HCT116 (cell line): Measurements from ENCODE around the gene CC2D1B.

Experiments used
- CEBPB ChIP-seq: IDR thresholded peaks from 2 replicates; pipeline ENCODE4 v1.6.1; 2012; ENCODE audit warnings: low read depth
- EZH2 ChIP-seq: fragments of 200-600 bp; sonication (generic); IDR thresholded peaks from 2 replicates; pipeline ENCODE4 v1.6.1; 2017; ENCODE audit warnings: antibody characterized with exemption, mixed run types
- EZH2phosphoT487 ChIP-seq: fragments of 200-600 bp; IDR thresholded peaks from 2 replicates; pipeline ENCODE4 v1.6.1; 2018; ENCODE audit warnings: antibody characterized with exemption, borderline replicate concordance
- JUND ChIP-seq: IDR thresholded peaks from 2 replicates; pipeline ENCODE4 v1.6.1; 2012
- POLR2A ChIP-seq: IDR thresholded peaks from 2 replicates; pipeline ENCODE4 v1.7.0; 2011; ENCODE audit warnings: borderline replicate concordance; ENCODE audit not compliant: insufficient read depth, insufficient read length; ENCODE audit errors: extremely low read depth
- POLR2AphosphoS5 ChIP-seq: IDR thresholded peaks from 2 replicates; pipeline ENCODE4 v1.6.1; 2011; ENCODE audit warnings: mild to moderate bottlenecking, low read depth, low read length, moderate library complexity
- SP1 ChIP-seq: IDR thresholded peaks from 2 replicates; pipeline ENCODE4 v1.6.1; 2012; ENCODE audit warnings: low read depth
- YY1 ChIP-seq: IDR thresholded peaks from 2 replicates; pipeline ENCODE4 v1.6.1; 2011; ENCODE audit warnings: low read length, low read depth, moderate library complexity, mild to moderate bottlenecking; ENCODE audit not compliant: insufficient replicate concordance; ENCODE audit errors: extremely low read depth
- ZNF274 ChIP-seq: fragments of 200-500 bp; sonication (Bioruptor generic); IDR thresholded peaks from 2 replicates; pipeline ENCODE4 v1.6.1; 2014; ENCODE audit warnings: mild to moderate bottlenecking, low read depth, low read length, inconsistent platforms
- TF ChIP-seq, protein P1 (sequence below), 3 experiments: fragments of 200-600 bp in 1 of 3; sonication (generic) in 1 of 3; IDR thresholded peaks in 2 of 3; conservative IDR thresholded peaks in 1 of 3; 2 replicates each; pipeline ENCODE4 v1.5.1; 2012 to 2017; ENCODE audit warnings: low read depth in 2 of 3, low read length in 2 of 3, antibody characterized with exemption in 1 of 3, borderline replicate concordance in 1 of 3, control low read depth in 1 of 3, mild to moderate bottlenecking in 1 of 3, mixed read lengths in 1 of 3, mixed run types in 1 of 3, moderate library complexity in 1 of 3; ENCODE audit not compliant: insufficient read depth in 1 of 3
- TF ChIP-seq, protein P2 (sequence below): IDR thresholded peaks from 2 replicates; pipeline ENCODE4 v1.6.1; 2011; ENCODE audit warnings: mild to moderate bottlenecking, low read length, moderate library complexity; ENCODE audit not compliant: insufficient replicate concordance; ENCODE audit errors: extremely low read depth
- TF ChIP-seq, protein P3 (sequence below): IDR thresholded peaks from 2 replicates; pipeline ENCODE4 v1.6.1; 2012; ENCODE audit warnings: low read depth
- TF ChIP-seq, protein P4 (sequence below): IDR thresholded peaks from 2 replicates; pipeline ENCODE4 v1.6.1; 2012

DNA sequence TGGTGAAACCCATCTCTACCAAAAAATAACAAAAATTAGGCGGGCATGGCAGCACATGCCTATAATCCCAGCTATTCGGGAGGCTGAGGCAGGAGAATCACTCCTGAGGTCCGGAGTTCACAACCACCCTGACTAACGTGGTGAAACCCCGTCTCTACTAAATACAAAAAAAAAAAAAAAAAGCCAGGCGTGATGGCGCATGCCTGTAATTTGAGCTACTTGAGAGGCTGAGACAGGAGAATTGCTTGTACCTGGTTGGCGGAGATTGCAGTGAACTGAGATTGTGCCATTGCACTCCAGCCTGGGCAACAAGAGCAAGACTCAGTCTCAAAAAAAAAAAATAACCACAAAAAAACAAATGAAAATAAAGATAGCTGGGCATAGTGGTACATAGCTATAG lies 42.3 kb downstream of the CC2D1B start:
- TF ChIP-seq POLR2A, result no peak
- TF ChIP-seq, protein P1, sequence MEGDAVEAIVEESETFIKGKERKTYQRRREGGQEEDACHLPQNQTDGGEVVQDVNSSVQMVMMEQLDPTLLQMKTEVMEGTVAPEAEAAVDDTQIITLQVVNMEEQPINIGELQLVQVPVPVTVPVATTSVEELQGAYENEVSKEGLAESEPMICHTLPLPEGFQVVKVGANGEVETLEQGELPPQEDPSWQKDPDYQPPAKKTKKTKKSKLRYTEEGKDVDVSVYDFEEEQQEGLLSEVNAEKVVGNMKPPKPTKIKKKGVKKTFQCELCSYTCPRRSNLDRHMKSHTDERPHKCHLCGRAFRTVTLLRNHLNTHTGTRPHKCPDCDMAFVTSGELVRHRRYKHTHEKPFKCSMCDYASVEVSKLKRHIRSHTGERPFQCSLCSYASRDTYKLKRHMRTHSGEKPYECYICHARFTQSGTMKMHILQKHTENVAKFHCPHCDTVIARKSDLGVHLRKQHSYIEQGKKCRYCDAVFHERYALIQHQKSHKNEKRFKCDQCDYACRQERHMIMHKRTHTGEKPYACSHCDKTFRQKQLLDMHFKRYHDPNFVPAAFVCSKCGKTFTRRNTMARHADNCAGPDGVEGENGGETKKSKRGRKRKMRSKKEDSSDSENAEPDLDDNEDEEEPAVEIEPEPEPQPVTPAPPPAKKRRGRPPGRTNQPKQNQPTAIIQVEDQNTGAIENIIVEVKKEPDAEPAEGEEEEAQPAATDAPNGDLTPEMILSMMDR (IDR thresholded peaks at IDR 0.05 in 2 of 3, conservative IDR thresholded peaks at IDR 0.05 in 1 of 3; ENCODE audit: borderline replicate concordance in 1 of 3, insufficient read depth in 1 of 3, low read depth in 2 of 3, low read length in 2 of 3), result no peak
- TF ChIP-seq EZH2phosphoT487, result no peak
- no peak for TF ChIP-seq EZH2
- no peak for TF ChIP-seq YY1
- TF ChIP-seq SP1, result no peak
- TF ChIP-seq, protein P2, sequence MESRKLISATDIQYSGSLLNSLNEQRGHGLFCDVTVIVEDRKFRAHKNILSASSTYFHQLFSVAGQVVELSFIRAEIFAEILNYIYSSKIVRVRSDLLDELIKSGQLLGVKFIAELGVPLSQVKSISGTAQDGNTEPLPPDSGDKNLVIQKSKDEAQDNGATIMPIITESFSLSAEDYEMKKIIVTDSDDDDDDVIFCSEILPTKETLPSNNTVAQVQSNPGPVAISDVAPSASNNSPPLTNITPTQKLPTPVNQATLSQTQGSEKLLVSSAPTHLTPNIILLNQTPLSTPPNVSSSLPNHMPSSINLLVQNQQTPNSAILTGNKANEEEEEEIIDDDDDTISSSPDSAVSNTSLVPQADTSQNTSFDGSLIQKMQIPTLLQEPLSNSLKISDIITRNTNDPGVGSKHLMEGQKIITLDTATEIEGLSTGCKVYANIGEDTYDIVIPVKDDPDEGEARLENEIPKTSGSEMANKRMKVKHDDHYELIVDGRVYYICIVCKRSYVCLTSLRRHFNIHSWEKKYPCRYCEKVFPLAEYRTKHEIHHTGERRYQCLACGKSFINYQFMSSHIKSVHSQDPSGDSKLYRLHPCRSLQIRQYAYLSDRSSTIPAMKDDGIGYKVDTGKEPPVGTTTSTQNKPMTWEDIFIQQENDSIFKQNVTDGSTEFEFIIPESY, result no peak
- TF ChIP-seq CEBPB, result no peak
- TF ChIP-seq POLR2AphosphoS5, result no peak
- TF ChIP-seq, protein P3, sequence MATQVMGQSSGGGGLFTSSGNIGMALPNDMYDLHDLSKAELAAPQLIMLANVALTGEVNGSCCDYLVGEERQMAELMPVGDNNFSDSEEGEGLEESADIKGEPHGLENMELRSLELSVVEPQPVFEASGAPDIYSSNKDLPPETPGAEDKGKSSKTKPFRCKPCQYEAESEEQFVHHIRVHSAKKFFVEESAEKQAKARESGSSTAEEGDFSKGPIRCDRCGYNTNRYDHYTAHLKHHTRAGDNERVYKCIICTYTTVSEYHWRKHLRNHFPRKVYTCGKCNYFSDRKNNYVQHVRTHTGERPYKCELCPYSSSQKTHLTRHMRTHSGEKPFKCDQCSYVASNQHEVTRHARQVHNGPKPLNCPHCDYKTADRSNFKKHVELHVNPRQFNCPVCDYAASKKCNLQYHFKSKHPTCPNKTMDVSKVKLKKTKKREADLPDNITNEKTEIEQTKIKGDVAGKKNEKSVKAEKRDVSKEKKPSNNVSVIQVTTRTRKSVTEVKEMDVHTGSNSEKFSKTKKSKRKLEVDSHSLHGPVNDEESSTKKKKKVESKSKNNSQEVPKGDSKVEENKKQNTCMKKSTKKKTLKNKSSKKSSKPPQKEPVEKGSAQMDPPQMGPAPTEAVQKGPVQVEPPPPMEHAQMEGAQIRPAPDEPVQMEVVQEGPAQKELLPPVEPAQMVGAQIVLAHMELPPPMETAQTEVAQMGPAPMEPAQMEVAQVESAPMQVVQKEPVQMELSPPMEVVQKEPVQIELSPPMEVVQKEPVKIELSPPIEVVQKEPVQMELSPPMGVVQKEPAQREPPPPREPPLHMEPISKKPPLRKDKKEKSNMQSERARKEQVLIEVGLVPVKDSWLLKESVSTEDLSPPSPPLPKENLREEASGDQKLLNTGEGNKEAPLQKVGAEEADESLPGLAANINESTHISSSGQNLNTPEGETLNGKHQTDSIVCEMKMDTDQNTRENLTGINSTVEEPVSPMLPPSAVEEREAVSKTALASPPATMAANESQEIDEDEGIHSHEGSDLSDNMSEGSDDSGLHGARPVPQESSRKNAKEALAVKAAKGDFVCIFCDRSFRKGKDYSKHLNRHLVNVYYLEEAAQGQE, result no peak
- no peak for TF ChIP-seq ZNF274
- TF ChIP-seq, protein P4, sequence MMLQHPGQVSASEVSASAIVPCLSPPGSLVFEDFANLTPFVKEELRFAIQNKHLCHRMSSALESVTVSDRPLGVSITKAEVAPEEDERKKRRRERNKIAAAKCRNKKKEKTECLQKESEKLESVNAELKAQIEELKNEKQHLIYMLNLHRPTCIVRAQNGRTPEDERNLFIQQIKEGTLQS, result no peak
- TF ChIP-seq JUND, result no peak
